Measurements from ENCODE around the gene TBCEL. TPM values are rescaled to one million over a fixed set of nuclear protein-coding genes. Genes with fewer than 3 reads are reported as not detected.

The TBCEL gene
- total and polyA plus RNA-seq, 2 donors = 9.0 to 26.8 TPM

- Histone ChIP-seq H3K27ac (ENCODE audit: low read depth in 1 of 2, low read length in 1 of 2) (no peak overlapping the region), H3K4me3 (ENCODE audit: low read length in 2 of 2) (no peak overlapping the region)
Observed at GRCh38 chr11:121132211-121132976, 108.5 kb downstream of the TBCEL start.

GRCh38 chr11:121134741-121135312 is 110.9 kb downstream of the TBCEL start:
- Histone ChIP-seq H3K27me3 (ENCODE audit: control insufficient read depth in 2 of 2, insufficient read depth in 1 of 2, low read length in 1 of 2) (no peaks in the 10 kb centered on the region), H3K9me3 (ENCODE audit: control insufficient read depth in 2 of 2, insufficient read depth in 1 of 2, low read length in 1 of 2) (no peaks in the 10 kb centered on the region), H3K4me3 (ENCODE audit: low read length in 2 of 2) (no peak overlapping the region), H3K4me1 (ENCODE audit: control insufficient read depth in 2 of 2, insufficient read depth in 2 of 2, low read length in 2 of 2) (no peaks in the 10 kb centered on the region), H3K36me3 (ENCODE audit: control insufficient read depth in 2 of 2, insufficient read depth in 2 of 2, low read length in 1 of 2) (no peaks in the 10 kb centered on the region), H3K27ac (ENCODE audit: low read depth in 1 of 2, low read length in 1 of 2) (no peak overlapping the region)
- DNase-seq (ENCODE audit: low read depth in 6 of 9, low spot score in 9 of 9) = no peak
- 86% methylated on average over 10 of the region's 10 CpGs for WGBS

More at GRCh38 chr11:121132211-121132976, 108.5 kb downstream of the TBCEL start:
- Histone ChIP-seq H3K27me3 (ENCODE audit: control insufficient read depth in 2 of 2, insufficient read depth in 1 of 2, low read length in 1 of 2) (no peaks in the 10 kb centered on the region), H3K9me3 (ENCODE audit: control insufficient read depth in 2 of 2, insufficient read depth in 1 of 2, low read length in 1 of 2) (no peaks in the 10 kb centered on the region), H3K4me1 (ENCODE audit: control insufficient read depth in 2 of 2, insufficient read depth in 2 of 2, low read length in 2 of 2) (no peaks in the 10 kb centered on the region), H3K36me3 (ENCODE audit: control insufficient read depth in 2 of 2, insufficient read depth in 2 of 2, low read length in 1 of 2) (no peaks in the 10 kb centered on the region)
- DNase-seq (ENCODE audit: low read depth in 6 of 9, low spot score in 9 of 9) = no peak
- 93% methylated on average over 13 of the region's 13 CpGs for WGBS

- 87% methylated on average over 11 of the region's 11 CpGs for WGBS
- Histone ChIP-seq H3K9me3 (ENCODE audit: control insufficient read depth in 2 of 2, insufficient read depth in 1 of 2, low read length in 1 of 2) (no peaks in the 10 kb centered on the region), H3K36me3 (ENCODE audit: control insufficient read depth in 2 of 2, insufficient read depth in 2 of 2, low read length in 1 of 2) (no peaks in the 10 kb centered on the region), H3K4me1 (ENCODE audit: control insufficient read depth in 2 of 2, insufficient read depth in 2 of 2, low read length in 2 of 2) (no peaks in the 10 kb centered on the region), H3K4me3 (ENCODE audit: low read length in 2 of 2) (no peak overlapping the region), H3K27ac (ENCODE audit: low read depth in 1 of 2, low read length in 1 of 2) (no peak overlapping the region), H3K27me3 (ENCODE audit: control insufficient read depth in 2 of 2, insufficient read depth in 1 of 2, low read length in 1 of 2) (no peaks in the 10 kb centered on the region)
- no peak for DNase-seq (ENCODE audit: low read depth in 6 of 9, low spot score in 9 of 9)
Observed at GRCh38 chr11:121137005-121137404, 113.1 kb downstream of the TBCEL start.

- H3K9me3 ChIP-seq (ENCODE audit: control insufficient read depth in 2 of 2, insufficient read depth in 1 of 2, low read length in 1 of 2) = no peaks in the 10 kb centered on the region
- no peak overlapping the region for H3K27ac ChIP-seq (ENCODE audit: low read depth in 1 of 2, low read length in 1 of 2)
- 98% methylated on average over 5 of the region's 5 CpGs for WGBS
- no peak for DNase-seq (ENCODE audit: low read depth in 6 of 9, low spot score in 9 of 9)
- no peaks in the 10 kb centered on the region for H3K4me1 ChIP-seq (ENCODE audit: control insufficient read depth in 2 of 2, insufficient read depth in 2 of 2, low read length in 2 of 2)
- no peaks in the 10 kb centered on the region for H3K27me3 ChIP-seq (ENCODE audit: control insufficient read depth in 2 of 2, insufficient read depth in 1 of 2, low read length in 1 of 2)
- H3K4me3 ChIP-seq (ENCODE audit: low read length in 2 of 2) = no peak overlapping the region
- no peaks in the 10 kb centered on the region for H3K36me3 ChIP-seq (ENCODE audit: control insufficient read depth in 2 of 2, insufficient read depth in 2 of 2, low read length in 1 of 2)
Observed at GRCh38 chr11:121138259-121138658, 114.4 kb downstream of the TBCEL start.

- H3K4me3 ChIP-seq (ENCODE audit: low read length in 2 of 2) = no peak overlapping the region
- H3K27ac ChIP-seq (ENCODE audit: low read depth in 1 of 2, low read length in 1 of 2) = no peak overlapping the region
- H3K4me1 ChIP-seq (ENCODE audit: control insufficient read depth in 2 of 2, insufficient read depth in 2 of 2, low read length in 2 of 2) = no peaks in the 10 kb centered on the region
- no peaks in the 10 kb centered on the region for H3K27me3 ChIP-seq (ENCODE audit: control insufficient read depth in 2 of 2, insufficient read depth in 1 of 2, low read length in 1 of 2)
- no peak for DNase-seq (ENCODE audit: low read depth in 6 of 9, low spot score in 9 of 9)
- H3K9me3 ChIP-seq (ENCODE audit: control insufficient read depth in 2 of 2, insufficient read depth in 1 of 2, low read length in 1 of 2) = no peaks in the 10 kb centered on the region
- H3K36me3 ChIP-seq (ENCODE audit: control insufficient read depth in 2 of 2, insufficient read depth in 2 of 2, low read length in 1 of 2) = no peaks in the 10 kb centered on the region
- WGBS = 72% methylated on average over 8 of the region's 8 CpGs
Observed at GRCh38 chr11:121140369-121140768, 116.5 kb downstream of the TBCEL start.

Other genes starting within 250 kb of the TBCEL start
- 0.19 TPM for gene TECTA, start 77.1 kb downstream of the TBCEL start, total RNA-seq
- gene TECTA, start 77.1 kb downstream of the TBCEL start, polyA plus RNA-seq = 0.71 TPM

Measured in thymus (tissue), 11 donors.